Measurements from ENCODE around the gene ADK. TPM values are rescaled to one million over a fixed set of nuclear protein-coding genes. Genes with fewer than 3 reads are reported as not detected.
"Not testable (repeated sequence)": the region's sequence is repeated elsewhere in the genome, so short reads cannot be mapped to it uniquely, and the experiment has no call there.

Gene ADK
- total RNA-seq, 1 donor from 2014 or later: 62.0 TPM

GRCh38 chr10:74135452-74135851 is 15.6 kb upstream of the ADK start:
- Histone ChIP-seq H3K4me2 (ENCODE audit: low read length) (no peak overlapping the region), H4K20me1 (ENCODE audit: insufficient read depth, low read length) (peaks cover 20% of the 10 kb centered on the region), H3K9ac (ENCODE audit: low read length) (no peak overlapping the region), H3K4me1 (ENCODE audit: insufficient read depth, low read length) (no peaks in the 10 kb centered on the region), H3K4me3 (ENCODE audit: insufficient read depth, low read depth, low read length) (no peak overlapping the region), H3K27ac (ENCODE audit: low read depth, low read length) (no peak overlapping the region), H3K9me3 (ENCODE audit: insufficient read depth, low read depth, low read length) (no peaks in the 10 kb centered on the region), H2AFZ (ENCODE audit: low read depth, low read length) (no peak overlapping the region), H3K27me3 (ENCODE audit: insufficient read depth, low read length) (no peaks in the 10 kb centered on the region), H3K36me3 (ENCODE audit: insufficient read depth, low read length) (peaks cover 36% of the 10 kb centered on the region), H3K79me2 (ENCODE audit: insufficient read depth, low read length) (peaks cover 15% of the 10 kb centered on the region)
- no peaks in the 10 kb centered on the region for H3K27me3 Mint-ChIP-seq (ENCODE audit: low read depth, unreplicated experiment)
- H3K9me3 Mint-ChIP-seq (ENCODE audit: unreplicated experiment): no peaks in the 10 kb centered on the region
- DNase-seq (ENCODE audit: low read depth) (no peak), FAIRE-seq (no peak)
- H3K36me3 Mint-ChIP-seq (ENCODE audit: low read depth, unreplicated experiment): peaks cover 6% of the 10 kb centered on the region
- H3K27ac Mint-ChIP-seq (ENCODE audit: unreplicated experiment): no peak overlapping the region
- no peaks in the 10 kb centered on the region for H3K4me1 Mint-ChIP-seq (ENCODE audit: low read depth, unreplicated experiment)
- no peak overlapping the region for H3K4me3 Mint-ChIP-seq (ENCODE audit: unreplicated experiment)
- TF ChIP-seq EZH2 (IDR thresholded peaks at IDR 0.05; ENCODE audit: insufficient read depth, low read length): no peak

- no peak for FAIRE-seq
Observed at GRCh38 chr10:74137992-74138391, 13.0 kb upstream of the ADK start.

DNA sequence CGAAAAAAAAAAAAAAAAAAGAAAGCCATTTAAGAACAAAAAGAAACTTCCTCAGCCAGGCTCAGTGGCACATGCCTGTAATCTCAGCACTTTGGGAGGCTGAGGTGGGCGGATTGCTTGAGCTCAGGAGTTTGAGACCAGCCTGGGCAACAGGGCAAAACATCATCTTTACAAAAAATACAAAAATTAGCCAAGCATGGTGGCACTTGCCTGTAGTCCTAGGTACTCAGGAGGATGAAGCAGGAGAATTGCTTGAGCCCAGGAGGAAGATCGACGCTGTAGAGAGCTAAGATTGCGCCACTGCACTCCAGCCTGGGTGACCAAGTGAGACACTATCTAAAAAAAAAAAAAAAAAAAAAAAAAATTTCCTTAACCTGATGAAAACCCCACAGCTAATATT is 12.4 kb upstream of the ADK start:
- Histone ChIP-seq H3K79me2 (ENCODE audit: insufficient read depth, low read length) (peaks cover 45% of the 10 kb centered on the region), H4K20me1 (ENCODE audit: insufficient read depth, low read length) (peaks cover 36% of the 10 kb centered on the region), H3K36me3 (ENCODE audit: insufficient read depth, low read length) (peaks cover 27% of the 10 kb centered on the region)
- not testable (repeated sequence) for H3K27ac Mint-ChIP-seq (ENCODE audit: unreplicated experiment); H3K4me3 ChIP-seq (ENCODE audit: insufficient read depth, low read depth, low read length); H2AFZ ChIP-seq (ENCODE audit: low read depth, low read length); H3K9me3 ChIP-seq (ENCODE audit: insufficient read depth, low read depth, low read length); H3K4me2 ChIP-seq (ENCODE audit: low read length); H3K36me3 Mint-ChIP-seq (ENCODE audit: low read depth, unreplicated experiment); H3K27me3 Mint-ChIP-seq (ENCODE audit: low read depth, unreplicated experiment); FAIRE-seq; DNase-seq (ENCODE audit: low read depth); H3K9me3 Mint-ChIP-seq (ENCODE audit: unreplicated experiment); H3K27ac ChIP-seq (ENCODE audit: low read depth, low read length); H3K4me1 Mint-ChIP-seq (ENCODE audit: low read depth, unreplicated experiment); H3K9ac ChIP-seq (ENCODE audit: low read length); H3K4me1 ChIP-seq (ENCODE audit: insufficient read depth, low read length); H3K27me3 ChIP-seq (ENCODE audit: insufficient read depth, low read length); H3K4me3 Mint-ChIP-seq (ENCODE audit: unreplicated experiment)

More at GRCh38 chr10:74137992-74138391, 13.0 kb upstream of the ADK start:
- no peak overlapping the region for H3K4me3 ChIP-seq (ENCODE audit: insufficient read depth, low read depth, low read length)
- no peaks in the 10 kb centered on the region for H3K4me1 ChIP-seq (ENCODE audit: insufficient read depth, low read length)
- H3K79me2 ChIP-seq (ENCODE audit: insufficient read depth, low read length): peaks cover 39% of the 10 kb centered on the region
- H3K9me3 ChIP-seq (ENCODE audit: insufficient read depth, low read depth, low read length): no peaks in the 10 kb centered on the region
- H3K36me3 Mint-ChIP-seq (ENCODE audit: low read depth, unreplicated experiment): peaks cover 5% of the 10 kb centered on the region
- H3K4me2 ChIP-seq (ENCODE audit: low read length): no peak overlapping the region
- H3K4me3 Mint-ChIP-seq (ENCODE audit: unreplicated experiment): no peak overlapping the region
- no peak for TF ChIP-seq EZH2 (IDR thresholded peaks at IDR 0.05; ENCODE audit: insufficient read depth, low read length)
- TF ChIP-seq, protein P1, sequence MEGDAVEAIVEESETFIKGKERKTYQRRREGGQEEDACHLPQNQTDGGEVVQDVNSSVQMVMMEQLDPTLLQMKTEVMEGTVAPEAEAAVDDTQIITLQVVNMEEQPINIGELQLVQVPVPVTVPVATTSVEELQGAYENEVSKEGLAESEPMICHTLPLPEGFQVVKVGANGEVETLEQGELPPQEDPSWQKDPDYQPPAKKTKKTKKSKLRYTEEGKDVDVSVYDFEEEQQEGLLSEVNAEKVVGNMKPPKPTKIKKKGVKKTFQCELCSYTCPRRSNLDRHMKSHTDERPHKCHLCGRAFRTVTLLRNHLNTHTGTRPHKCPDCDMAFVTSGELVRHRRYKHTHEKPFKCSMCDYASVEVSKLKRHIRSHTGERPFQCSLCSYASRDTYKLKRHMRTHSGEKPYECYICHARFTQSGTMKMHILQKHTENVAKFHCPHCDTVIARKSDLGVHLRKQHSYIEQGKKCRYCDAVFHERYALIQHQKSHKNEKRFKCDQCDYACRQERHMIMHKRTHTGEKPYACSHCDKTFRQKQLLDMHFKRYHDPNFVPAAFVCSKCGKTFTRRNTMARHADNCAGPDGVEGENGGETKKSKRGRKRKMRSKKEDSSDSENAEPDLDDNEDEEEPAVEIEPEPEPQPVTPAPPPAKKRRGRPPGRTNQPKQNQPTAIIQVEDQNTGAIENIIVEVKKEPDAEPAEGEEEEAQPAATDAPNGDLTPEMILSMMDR (IDR thresholded peaks at IDR 0.05; ENCODE audit: insufficient read depth, low read depth, low read length): no peak
- H3K27ac Mint-ChIP-seq (ENCODE audit: unreplicated experiment): no peak overlapping the region
- no peak for DNase-seq (ENCODE audit: low read depth)
- no peak overlapping the region for H3K27ac ChIP-seq (ENCODE audit: low read depth, low read length)
- H3K27me3 ChIP-seq (ENCODE audit: insufficient read depth, low read length): no peaks in the 10 kb centered on the region
- no peaks in the 10 kb centered on the region for H3K9me3 Mint-ChIP-seq (ENCODE audit: unreplicated experiment)
- H4K20me1 ChIP-seq (ENCODE audit: insufficient read depth, low read length): peaks cover 30% of the 10 kb centered on the region
- no peaks in the 10 kb centered on the region for H3K27me3 Mint-ChIP-seq (ENCODE audit: low read depth, unreplicated experiment)
- H3K9ac ChIP-seq (ENCODE audit: low read length): no peak overlapping the region
- no peak overlapping the region for H2AFZ ChIP-seq (ENCODE audit: low read depth, low read length)
- H3K4me1 Mint-ChIP-seq (ENCODE audit: low read depth, unreplicated experiment): no peaks in the 10 kb centered on the region
- peaks cover 31% of the 10 kb centered on the region for H3K36me3 ChIP-seq (ENCODE audit: insufficient read depth, low read length)
